Central memory CD4-positive, alpha-beta T cell (primary cell): Measurements from ENCODE around the gene MIAT.
"Not testable (repeated sequence)": the region's sequence is repeated elsewhere in the genome, so short reads cannot be mapped to it uniquely, and the experiment has no call there.

Source experiments
- DNase-seq: peaks from one replicate; pipeline ENCODE4 v3.0.0; 2022

Gene MIAT

GRCh38 chr22:26701323-26701722 lies 43.9 kb downstream of the MIAT start:
- no peak for DNase-seq

- DNase-seq, result no peak
Measured at GRCh38 chr22:26702906-26703830, 45.8 kb downstream of the MIAT start.

GRCh38 chr22:26705379-26705778 lies 48.0 kb downstream of the MIAT start:
- not testable (repeated sequence) for DNase-seq

GRCh38 chr22:26707090-26707489 lies 49.7 kb downstream of the MIAT start:
- DNase-seq, result no peak

- DNase-seq, result no peak
Measured at GRCh38 chr22:26707581-26707980, 50.2 kb downstream of the MIAT start.

GRCh38 chr22:26708256-26709009 lies 51.0 kb downstream of the MIAT start:
- no peak for DNase-seq

GRCh38 chr22:26709617-26710390 lies 52.4 kb downstream of the MIAT start:
- DNase-seq, result no peak

- DNase-seq, result no peak
Measured at GRCh38 chr22:26711205-26711963, 54.0 kb downstream of the MIAT start.

GRCh38 chr22:26712158-26712557 lies 54.8 kb downstream of the MIAT start:
- DNase-seq, result no peak

GRCh38 chr22:26713823-26714449 lies 56.5 kb downstream of the MIAT start:
- no peak for DNase-seq

- DNase-seq, result no peak
Measured at GRCh38 chr22:26714971-26715370, 57.6 kb downstream of the MIAT start.

- DNase-seq, result no peak
Measured at GRCh38 chr22:26715392-26715936, 58.1 kb downstream of the MIAT start.

GRCh38 chr22:26718488-26718887 lies 61.1 kb downstream of the MIAT start:
- DNase-seq, result no peak

- DNase-seq, result no peak
Measured at GRCh38 chr22:26718905-26719304, 61.5 kb downstream of the MIAT start.

GRCh38 chr22:26722159-26722558 lies 64.8 kb downstream of the MIAT start:
- no peak for DNase-seq

GRCh38 chr22:26724414-26724813 lies 67.0 kb downstream of the MIAT start:
- no peak for DNase-seq

GRCh38 chr22:26725012-26725676 lies 67.8 kb downstream of the MIAT start:
- DNase-seq, result no peak
